HG03135 (cell line): ENCODE data around the gene ACAN.

ENCODE experiments used
- ATAC-seq: cut with Tn5 transposase; IDR thresholded peaks from one replicate; pipeline ENCODE4 v1.9.1; 2021; ENCODE audit warnings: mild to moderate bottlenecking, moderate library complexity; ENCODE audit not compliant: unreplicated experiment

ACAN gene

DNA sequence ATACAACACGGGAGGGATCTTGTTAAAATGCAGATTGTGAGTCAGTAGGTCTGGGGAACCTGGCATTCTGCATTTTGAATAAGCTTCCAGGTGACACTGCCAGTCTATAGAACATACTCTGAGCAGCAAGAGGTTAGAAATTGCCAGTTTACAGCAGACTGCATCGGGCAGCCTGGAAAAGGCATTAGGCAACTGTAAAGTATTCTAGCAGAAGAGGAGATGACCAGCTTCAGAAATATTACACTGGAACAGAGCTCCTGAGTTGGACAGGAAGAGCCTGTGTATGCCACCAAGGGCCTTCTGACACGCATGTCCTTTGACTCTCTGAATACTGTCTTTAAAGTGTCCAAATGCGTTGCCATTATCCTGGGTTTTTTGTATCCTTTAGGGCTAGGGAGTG lies 2.5 kb upstream of the ACAN start:
- no peak for ATAC-seq

DNA sequence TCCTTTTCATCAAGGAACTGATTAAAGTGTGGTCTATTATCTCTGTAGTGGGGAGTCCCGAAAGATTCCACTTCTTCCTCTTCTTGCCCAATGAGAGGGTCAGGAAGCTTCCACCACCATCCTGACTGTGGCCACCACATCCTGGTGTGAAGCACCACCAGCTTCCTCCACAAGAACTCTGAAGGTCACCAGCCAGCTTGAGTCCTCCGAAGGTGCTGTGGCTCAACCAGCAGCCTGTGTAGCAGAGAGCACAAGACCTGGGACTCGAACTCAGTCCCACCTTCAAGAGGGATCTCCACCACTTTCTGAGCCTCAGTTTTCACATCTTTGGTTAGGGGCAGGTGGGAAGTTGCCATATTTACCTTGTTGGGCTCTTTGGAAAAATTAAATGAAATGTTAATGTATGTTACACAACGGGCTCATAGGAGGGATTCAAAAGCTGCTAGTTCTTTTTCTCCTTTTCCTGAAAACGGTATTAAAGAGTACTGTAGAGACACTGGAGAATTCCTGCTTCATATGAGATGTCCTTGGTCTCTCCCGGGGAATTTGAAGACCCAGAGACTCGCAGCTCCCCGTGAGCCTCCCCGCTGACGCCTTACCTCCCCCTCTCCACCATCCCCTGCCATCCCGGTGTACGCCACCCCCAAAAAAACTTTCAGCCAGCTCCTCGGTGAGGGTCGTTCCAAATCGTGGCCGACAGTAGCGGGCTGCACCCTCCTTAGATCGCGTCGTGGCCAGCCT lies 816 bp upstream of the ACAN start:
- ATAC-seq: no peak

DNA sequence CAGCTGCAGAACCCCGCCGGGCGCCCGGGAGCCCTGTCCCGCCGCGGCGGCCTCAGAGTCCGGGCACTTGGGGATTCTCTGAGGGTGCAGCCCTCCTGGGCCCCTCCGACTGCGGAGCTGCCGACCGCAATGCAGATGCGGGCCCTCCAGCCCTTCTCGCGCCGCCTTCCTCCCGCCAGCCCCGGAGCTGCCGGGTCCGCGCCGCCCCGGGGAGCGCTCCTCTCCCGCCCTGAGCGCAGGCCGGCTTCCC lies 320 bp upstream of the ACAN start:
- no peak for ATAC-seq

DNA sequence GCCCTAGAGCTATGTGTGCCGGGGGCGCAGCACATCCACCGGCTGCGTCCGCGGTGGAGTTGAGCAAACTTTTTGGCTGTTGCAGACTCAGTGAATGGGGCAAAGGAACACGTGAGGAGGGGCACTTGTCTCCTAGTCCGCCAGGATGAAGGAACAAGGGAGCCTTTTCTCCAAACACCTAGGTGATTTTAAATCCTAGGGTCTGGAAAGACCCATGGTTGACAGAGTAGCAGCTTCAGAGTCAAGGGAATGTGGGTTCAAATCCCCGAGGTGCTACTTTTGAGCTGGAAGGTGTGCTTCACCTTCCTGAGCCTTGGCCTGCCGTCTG lies 648 bp downstream of the ACAN start:
- no peak for ATAC-seq

DNA sequence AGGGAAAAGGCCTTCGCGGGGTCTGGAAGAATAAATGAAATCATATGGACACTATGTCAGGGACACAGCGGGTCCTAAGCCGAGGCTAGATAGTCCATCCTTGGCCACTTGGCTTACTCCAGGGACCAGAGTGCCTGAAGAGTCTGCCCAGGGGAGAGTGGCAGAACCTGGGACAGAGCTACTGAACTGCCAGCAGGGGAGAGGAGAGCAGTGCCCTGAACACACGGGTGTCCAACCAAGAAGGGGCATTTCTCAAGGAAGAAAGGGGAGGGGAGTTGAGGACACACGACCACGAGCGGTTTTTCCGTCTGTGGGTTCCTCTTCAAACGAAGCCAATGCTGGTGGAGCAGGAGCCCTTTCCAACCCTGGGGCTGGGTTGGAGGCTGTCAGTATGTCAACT lies 1.0 kb downstream of the ACAN start:
- no peak for ATAC-seq

DNA sequence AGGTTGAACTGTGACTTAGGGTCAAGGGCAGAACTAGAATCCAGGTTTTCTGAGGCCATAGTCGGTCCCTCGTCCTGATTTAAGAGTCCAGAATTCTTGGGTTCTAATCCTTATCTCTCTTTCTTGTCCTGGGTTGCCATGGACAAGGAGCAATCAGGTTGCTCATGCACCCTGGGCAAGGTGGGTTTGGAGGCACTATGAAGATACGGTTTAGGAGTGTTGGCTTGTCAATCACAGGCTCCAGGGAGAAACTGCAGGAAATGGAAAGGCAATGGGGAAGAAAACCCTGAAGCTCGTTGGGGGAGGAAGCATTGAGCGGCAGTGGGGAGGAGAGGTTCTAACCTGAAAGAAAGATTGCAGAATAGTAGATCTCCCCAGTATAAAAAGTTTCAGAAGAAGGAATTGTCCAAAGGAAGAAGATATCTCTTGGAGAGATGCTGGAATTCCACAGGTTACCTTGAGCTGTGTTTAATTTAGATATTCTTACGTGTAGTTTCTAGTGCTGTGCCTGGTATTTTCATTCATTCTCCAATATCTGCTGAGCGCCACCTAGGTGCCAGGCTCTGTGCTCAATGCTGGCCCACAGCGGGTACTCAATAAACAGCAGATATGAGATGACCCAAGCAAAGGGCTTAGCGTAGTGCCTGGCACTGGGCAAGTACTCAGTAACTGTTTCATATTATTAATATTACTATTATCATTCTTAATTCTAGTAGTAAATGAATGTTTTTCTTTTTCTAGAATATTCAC lies 2.0 kb downstream of the ACAN start:
- no peak for ATAC-seq

DNA sequence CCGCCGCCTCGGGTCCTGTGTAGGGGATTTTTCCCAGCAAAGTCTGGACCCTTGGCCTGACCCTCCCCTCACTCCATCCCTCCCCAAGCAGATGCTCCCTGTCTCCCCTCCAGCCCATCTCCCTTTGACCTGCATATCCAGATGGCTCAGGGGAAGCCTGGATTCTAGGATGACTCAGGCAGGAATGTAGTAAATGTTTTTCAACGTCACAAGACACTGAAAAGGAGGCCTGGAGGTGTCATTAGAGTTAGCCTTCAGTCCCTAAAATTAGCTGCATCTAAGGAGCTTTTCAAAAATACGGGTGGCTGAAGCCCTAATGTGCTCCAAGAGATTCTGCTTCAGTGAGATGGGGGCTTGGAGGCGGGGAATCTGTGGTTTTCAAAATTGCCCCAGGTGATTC lies 7.2 kb downstream of the ACAN start:
- ATAC-seq: no peak

DNA sequence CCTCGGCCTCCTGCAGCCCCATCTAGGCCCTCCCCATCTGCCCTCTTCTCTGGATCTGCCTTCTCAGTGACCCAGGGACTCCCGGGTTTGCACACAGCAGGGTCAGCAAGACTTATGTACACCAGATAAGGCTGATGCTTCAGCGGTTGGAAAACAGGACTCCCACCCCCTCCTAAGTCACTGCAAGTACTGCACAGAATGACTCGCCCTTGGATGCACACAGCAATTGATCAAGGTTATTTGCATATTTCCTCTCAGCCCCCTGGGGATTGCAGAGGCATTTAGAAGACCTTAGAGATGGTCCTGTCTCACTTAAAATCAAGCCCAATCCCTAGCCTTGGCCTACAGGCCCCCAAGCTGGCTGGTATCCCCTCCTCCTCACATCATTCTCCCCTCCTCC lies 8.9 kb downstream of the ACAN start:
- ATAC-seq: no peak

DNA sequence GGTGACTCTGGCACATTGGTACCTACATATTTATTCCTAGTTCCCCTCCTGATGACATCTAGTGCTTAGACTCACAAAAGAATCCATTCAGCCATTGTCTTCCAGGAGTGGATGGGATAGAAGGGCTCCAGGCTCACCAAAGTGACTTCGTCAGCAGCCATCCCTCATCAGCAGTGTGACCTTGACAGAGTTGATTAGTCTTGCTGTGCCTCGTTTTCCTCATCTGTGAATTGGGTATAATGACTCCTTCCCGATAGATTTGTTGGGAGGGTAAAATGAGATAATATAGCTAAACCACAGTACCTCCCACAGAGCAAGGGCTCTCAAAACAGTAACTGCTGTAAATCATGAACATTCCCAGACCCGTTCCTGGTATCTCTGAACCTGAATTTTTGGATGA lies 10.7 kb downstream of the ACAN start:
- ATAC-seq: no peak

DNA sequence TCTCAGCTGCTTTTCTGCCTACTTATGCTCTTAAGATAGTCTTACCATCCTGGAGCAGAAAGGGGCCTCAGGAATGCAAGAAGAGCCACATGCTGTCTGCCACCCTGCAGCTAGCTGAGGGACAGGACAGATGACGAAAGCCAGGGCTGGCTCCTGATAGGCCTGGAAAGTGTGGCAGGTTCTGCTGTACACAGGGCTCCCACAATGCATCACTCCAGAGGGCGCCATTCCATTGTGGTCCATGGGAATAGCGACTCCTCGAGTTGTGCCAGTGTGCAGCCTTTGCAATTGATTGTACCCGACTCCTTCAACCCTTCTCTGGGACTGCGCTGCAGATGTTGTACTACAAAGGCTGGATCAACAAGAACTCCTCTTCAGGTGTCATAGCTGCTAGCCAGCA lies 11.2 kb downstream of the ACAN start:
- ATAC-seq: no peak

DNA sequence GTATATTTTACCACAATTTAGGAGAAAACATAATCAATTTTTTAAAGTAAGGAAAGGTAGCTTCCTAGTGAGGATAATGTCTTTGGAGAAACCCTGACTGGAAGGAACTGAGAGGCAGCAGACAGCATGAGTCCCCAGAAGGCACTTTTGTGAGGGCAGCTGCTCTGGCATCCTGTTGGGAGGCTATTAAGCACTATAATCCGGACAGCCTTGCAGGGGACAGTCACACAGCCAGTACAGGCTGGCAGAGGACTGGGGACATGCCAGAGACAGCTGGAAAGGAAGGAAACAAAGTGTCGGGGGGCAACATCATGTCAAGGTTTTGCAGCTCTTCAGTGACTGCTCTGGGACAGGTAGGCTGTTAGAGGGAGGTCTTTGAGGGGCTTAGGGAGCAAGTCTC lies 15.7 kb downstream of the ACAN start:
- no peak for ATAC-seq

DNA sequence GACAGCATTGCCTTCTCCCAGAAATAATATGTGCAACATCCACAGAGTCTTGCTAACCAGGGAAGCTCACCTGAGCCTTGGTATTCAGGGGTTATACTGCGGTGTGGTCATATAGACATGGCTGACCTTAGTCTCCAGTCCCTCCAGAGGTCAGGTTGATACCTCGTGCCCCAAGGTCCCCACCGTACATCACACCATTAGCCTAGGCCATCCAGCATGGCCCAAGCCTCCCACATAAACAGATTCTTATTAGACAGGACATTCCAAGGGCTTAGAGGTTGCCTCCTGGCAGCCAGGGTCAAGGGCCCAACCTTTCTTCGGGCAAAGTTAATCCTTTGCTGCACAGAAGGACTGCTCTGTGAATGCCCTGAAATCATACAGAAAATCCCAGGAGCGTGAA lies 18.8 kb downstream of the ACAN start:
- no peak for ATAC-seq

DNA sequence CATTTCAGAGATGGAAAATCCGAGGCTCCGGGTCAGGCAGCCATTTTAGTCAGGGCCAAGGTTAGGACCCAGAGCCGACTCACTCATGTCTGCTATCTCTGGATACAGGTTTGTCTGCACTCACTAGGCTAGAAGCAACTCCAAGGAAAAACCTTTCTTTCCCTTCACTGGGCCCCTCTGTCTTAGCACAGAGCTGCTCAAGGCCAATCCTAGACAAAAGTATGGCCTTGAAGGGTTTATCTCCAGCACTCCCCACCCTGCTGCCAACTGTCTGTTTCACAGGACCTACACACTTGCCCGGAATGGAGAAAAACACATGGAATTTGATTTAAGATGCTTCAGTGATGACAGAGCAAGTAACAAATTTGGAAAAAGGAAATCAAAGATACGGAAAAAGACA lies 25.6 kb downstream of the ACAN start:
- ATAC-seq: no peak

DNA sequence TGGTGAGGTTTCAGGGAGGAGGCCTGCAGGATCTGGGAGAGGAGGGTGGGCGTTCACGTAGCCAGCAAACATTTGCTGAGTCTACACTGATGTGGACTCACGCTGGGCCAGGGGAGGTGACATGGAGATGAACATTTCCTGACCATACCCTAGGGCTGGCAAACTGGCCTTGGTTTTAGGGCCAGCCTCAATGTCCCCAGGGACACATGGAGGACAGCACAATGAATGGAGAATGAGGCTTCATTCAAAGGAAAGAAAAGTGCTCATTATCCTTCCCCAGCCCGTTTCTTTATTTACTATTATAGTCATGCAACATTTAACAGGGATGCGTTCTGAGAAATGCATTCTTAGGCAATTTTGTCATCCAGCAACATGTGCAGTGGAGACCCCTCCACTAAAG lies 26.8 kb downstream of the ACAN start:
- no peak for ATAC-seq

DNA sequence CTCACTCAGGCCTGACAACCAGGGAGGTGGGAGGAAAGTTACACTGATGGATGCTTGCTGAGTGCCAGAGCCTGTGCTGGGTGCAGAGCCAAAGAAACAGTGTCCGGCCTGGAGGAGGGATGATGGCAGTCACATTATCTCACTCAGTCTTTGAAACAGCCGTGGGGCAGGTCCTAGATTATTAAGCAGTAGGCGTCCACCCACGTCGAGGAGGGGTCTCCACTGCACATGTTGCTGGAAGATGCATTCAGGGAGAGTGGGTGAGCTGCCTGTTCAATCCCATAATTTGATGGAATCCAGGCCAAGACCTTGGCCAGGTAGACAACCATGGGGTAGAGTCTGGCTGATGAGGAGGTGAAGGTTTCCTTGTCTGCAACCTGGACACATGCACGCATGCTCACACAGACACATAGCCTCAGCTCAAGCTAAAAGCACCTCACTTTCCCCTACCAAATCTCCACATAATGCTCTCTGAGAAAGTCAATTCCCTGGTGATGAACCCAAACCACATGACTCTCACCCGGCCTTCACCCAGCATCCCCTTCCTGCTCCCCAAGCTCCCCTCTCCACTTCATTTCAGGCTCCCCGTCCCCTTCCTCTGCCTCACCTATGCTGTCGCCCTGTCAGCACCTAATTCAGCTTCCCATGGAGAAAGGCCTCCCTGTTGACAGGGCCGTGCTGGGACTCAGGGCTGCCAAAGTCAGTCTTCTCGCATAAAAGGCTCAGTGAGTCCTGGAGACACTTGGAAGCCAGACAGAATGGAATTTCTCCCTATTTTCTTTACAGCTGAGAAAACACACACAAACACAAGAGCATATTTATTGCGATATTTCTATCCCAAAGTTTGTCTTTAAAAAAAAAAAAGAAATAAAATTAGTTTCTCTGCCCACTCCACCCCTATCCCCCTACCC lies 29.8 kb downstream of the ACAN start:
- ATAC-seq: no peak

DNA sequence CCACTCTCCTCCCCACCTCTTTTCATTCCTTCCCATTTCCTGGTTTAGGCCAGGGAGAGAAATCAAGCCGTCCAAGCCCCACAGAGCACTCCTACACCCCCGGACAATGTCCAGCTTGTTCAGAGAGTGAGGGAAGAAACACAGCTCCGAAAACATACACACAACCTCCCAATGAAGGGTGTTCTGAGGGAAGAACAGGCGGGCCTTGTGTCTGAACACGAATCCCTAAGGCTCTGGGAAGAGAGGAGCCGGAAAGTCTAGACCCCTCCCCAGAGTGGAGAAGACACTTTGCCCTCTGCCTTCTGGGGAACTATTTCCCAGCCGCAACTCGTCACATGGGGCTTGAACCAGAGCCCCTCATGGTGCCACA lies 30.5 kb downstream of the ACAN start:
- no peak for ATAC-seq

DNA sequence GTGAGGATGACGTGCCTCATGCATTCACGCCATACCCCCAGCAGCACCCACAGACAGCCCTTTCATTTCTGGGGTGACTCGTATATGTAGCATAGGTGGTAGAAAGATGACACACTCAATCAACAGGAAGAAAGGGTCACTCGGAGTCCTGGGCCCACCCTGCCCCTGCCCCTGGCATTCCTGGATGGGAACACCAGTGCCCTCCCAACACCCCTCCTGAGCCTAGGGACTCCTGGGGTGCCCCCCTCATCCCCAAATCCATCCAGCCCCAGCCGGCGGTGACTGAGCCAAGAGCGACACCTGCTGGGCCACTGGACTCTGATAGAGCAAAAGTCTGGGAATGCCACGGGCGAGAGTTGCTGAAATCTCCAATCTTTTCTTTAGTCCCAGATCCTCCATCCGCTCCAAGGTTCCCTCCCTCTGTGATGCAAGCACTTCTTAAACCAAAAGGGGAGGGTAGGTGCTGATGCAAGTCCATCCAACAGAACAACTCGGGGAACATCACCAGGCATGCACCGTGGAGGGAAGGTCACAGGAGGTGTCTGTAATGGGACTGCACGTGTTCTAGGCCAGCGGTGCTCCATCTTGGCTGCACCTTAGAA lies 31.1 kb downstream of the ACAN start:
- ATAC-seq: no peak

DNA sequence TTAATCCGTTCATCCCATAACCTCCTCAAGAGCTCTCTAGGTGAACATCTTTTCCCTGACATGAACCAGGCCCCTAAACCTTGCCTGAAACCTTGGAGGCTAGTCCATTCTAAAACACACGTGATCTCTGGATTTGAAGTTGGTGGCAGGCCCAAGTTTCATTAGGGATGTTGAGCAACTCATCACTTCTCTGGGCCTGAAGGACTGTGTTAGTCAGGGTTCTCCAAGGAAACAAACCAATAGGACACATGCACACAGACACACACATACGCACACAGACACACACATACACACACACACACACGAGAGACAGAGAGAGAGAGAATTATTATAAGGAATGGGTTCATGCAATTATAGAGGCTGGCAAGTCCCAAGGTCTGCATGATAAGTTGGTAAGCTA lies 31.9 kb downstream of the ACAN start:
- ATAC-seq: no peak

DNA sequence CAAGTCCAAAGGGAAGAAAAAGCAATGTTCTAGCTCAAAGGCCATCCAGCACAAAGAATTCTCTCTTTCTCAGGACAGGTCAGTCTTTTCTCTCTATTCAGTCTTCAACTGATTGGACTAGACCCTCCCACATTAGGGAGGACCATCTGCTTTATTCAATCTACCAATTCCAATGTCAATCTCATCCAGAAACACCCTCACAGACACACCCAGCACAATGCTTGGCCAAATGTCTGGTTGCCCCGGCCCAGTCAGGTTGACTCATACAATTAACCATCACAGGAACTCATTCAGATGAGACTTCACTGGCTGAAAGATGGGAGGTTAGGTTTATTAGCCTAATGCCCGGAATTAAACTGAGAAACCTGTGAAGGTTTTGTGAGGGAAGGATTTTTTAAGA lies 32.4 kb downstream of the ACAN start:
- no peak for ATAC-seq

DNA sequence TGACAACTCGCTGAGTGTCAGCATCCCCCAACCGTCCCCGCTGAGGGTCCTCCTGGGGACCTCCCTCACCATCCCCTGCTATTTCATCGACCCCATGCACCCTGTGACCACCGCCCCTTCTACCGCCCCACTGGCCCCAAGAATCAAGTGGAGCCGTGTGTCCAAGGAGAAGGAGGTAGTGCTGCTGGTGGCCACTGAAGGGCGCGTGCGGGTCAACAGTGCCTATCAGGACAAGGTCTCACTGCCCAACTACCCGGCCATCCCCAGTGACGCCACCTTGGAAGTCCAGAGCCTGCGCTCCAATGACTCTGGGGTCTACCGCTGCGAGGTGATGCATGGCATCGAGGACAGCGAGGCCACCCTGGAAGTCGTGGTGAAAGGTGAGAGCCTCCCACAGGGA lies 35.4 kb downstream of the ACAN start:
- no peak for ATAC-seq

DNA sequence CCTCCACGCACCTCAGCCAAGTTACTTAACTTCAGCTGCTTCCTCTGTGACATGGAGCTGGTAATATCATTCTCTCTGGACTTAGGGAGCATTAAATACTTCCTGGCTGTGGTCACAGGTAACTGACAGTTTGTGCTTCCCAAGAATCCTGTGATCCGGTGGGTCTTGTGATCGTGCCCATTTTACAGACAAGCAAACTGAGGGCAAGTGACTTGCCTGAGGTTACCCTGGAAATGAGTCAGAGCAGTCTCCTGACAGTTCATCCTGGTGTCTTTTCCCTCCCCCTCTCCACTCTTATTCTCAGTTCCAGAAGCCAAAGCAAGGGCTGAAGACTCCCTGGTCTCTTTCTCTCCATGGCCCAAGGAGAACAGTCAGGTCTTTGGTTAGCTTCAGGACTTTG lies 35.9 kb downstream of the ACAN start:
- no peak for ATAC-seq

DNA sequence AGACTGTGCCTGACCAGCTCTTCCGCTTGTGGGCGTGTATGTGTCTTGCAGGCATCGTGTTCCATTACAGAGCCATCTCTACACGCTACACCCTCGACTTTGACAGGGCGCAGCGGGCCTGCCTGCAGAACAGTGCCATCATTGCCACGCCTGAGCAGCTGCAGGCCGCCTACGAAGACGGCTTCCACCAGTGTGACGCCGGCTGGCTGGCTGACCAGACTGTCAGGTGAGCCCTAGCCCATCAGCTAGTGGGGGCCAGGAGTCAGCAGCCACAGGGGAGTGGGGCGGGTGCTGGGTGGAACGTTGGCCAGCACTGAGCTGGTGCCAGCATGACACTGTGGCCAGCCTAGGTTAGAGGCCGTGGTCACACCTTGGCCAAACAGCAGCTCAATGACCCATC lies 36.7 kb downstream of the ACAN start:
- ATAC-seq: no peak
